Measurements from ENCODE around the gene IKBIP.
"Not testable (repeated sequence)": the region's sequence is repeated elsewhere in the genome, so short reads cannot be mapped to it uniquely, and the experiment has no call there.

The IKBIP gene

DNA sequence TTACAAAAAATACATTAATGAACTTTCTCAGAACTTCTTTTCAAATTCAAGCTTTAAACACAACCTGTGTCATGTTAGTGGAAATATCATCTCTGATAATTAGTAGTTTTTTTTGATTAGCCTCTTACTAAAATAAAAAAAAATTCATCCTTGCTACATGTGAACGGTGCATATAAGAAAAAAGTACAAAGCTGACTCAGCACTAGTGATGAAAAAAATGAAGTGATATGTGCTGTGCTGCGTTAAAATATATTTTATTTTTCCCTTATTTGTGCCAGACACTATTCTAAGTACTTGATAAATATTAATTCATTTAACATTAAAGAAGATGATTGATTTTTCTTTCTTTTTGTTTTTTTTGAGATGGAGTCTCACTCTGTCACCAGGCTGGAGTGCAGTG is 7.5 kb downstream of the IKBIP start:
- DNase-seq (ENCODE audit: low read depth in 1 of 2, low spot score in 1 of 2), result no peak

GRCh38 chr12:98635657-98636323 is 8.8 kb downstream of the IKBIP start:
- DNase-seq (ENCODE audit: low read depth in 1 of 2, low spot score in 1 of 2), result no peak

GRCh38 chr12:98618952-98619351 is 25.6 kb downstream of the IKBIP start:
- no peak for DNase-seq (ENCODE audit: low read depth in 1 of 2, low spot score in 1 of 2)

DNA sequence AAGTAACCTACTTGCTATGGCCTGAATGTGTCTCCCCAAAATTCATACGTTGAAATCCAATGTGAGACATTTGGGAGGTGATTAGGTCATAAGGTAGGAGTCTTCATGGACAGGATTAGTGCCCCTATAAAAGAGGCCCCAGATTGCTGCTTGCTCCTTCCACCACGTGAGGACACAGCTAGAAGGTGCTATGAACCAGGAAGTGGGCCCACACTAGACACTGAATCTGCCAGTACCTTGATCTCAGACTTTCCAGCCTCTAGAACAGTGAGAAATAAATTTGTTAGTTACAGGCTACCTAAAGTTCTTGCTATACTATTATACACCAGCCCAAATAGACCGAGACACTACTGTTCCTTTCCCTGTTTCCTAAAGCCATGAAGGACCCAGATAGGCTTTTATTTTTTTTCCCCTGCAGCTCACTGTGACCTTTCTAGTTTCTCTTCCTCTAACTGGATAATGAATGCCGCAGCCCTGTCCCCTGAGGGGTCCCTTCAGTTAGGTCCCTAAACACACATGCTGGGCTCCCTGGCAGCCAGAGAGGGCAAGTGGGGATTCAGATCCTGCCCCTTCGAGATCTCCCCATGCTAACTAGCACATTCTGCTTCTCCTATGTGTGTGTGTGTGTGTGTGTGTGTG is 31.8 kb downstream of the IKBIP start:
- DNase-seq (ENCODE audit: low read depth in 1 of 2, low spot score in 1 of 2), result no peak

- no peak for DNase-seq (ENCODE audit: low read depth in 1 of 2, low spot score in 1 of 2)
These were observed 34.0 kb downstream of the IKBIP start for GRCh38 chr12:98610596-98610995.

DNA sequence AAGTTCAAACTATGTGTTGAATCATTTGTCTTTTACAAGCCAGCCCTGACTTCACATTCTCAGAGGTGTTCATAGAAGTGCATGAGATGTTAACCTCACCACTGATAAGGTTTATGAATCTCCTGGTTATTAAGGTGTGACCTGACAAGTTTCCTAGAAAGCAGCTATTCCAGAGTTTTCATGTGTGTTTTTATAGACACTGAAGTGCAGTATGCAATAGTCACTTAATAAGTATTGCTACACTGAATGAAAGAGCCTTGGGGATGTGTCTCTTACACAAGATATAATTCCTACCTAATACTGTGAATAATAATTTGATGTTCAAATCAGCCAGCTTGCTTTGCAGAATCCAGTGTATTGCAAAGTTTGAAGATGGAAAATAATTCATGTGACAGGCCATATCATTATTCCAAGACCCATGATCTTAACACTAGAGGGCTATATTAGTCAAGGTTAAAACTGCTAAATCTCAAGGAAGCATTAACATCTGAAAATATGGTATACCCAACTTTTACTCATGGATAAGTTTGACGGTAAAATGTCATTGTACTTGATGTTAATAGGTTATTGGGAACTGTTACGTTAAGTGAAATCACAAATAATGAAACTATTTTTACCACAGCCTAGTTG is 38.1 kb downstream of the IKBIP start:
- DNase-seq (ENCODE audit: low read depth in 1 of 2, low spot score in 1 of 2), result no peak

GRCh38 chr12:98601924-98602323 is 42.7 kb downstream of the IKBIP start:
- DNase-seq (ENCODE audit: low read depth in 1 of 2, low spot score in 1 of 2), result no peak

DNA sequence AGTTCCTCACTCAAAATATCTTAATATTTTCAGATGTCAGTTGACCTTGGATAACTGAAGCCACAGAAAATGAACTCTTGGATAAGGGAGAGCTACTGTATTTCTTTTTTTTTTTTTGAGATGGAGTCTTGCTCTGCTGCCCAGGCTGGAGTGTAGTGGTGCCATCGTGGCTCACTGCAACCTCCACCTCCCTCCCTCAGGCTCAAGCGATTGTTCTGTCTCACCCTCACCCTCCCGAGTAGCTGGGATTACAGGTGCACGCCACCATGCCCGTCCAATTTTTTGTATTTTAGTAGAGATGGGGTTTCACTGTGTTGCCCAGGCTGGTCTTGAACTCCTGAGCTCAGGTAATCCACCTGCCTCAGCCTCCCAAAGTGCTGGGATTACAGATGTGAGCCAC is 47.3 kb downstream of the IKBIP start:
- DNase-seq (ENCODE audit: low read depth in 1 of 2, low spot score in 1 of 2), result not testable (repeated sequence)

DNA sequence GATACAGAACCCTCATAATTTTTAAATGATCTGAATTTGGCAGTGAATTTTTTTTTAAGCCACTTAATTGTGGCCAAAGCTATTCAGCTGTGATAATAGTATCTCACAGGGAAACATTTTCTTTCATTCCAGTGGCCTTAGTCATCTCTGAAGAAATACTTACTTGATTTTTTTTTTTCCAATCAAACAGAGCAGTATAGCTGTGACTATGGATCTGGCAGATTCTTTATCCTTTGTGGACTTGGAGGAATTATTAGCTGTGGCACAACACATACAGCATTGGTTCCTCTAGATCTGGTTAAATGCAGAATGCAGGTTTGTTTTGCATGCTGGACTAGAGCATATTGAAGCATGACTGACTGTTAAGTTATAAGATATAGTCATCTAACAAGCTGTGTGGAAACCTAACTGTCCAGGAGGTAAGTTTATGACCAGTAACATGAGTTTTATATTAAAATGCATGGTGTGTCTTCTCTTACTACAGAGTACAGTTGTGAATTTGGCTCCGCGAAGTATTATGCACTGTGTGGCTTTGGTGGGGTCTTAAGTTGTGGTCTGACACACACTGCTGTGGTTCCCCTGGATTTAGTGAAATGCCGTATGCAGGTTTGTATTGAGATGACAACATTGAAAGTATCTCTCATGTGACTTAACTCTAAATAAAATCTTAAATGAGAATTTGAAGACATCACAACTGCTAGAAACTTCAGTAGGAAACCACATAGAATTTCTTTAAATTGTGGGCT is 49.2 kb downstream of the IKBIP start:
- DNase-seq (ENCODE audit: low read depth in 1 of 2, low spot score in 1 of 2), result no peak

- peak in 1 of 2 donors; percentile 6 for DNase-seq (ENCODE audit: low read depth in 1 of 2, low spot score in 1 of 2)
These were observed 50.3 kb downstream of the IKBIP start for GRCh38 chr12:98594050-98594835.

- peak; percentile 88 to 92 for DNase-seq (ENCODE audit: low read depth in 1 of 2, low spot score in 1 of 2)
These were observed 51.1 kb downstream of the IKBIP start, which contains the start of gene SLC25A3 for GRCh38 chr12:98593351-98594049. Gene SLC25A3 (plus strand): TSS chr12:98593686. CDS start chr12:98593979, 293 bp downstream.

DNA sequence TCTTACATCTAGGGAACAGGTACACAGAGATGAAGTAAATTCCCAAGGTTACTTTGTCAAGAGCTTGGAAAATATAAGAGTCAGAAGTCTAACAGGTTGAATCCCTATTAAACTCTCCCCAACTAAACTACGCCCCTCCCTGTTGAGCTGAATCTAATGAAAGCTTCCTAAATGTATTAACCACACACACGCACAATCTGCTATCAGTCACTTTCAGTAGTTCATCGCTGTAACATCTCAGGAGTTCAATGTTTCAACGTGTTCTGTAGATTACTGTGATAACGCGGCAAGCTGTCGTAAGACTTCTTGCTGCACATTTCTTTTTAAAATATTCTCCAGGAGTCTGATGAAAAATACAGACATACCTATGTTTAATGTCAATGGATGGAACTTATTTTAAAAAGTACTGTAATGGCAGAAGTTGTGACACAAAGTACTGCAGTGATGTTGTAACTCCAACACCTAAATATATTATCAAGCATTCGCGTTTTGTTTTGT is 51.7 kb downstream of the IKBIP start:
- no peak for DNase-seq (ENCODE audit: low read depth in 1 of 2, low spot score in 1 of 2)

GRCh38 chr12:98591209-98591608 is 53.4 kb downstream of the IKBIP start:
- DNase-seq (ENCODE audit: low read depth in 1 of 2, low spot score in 1 of 2), result no peak

DNA sequence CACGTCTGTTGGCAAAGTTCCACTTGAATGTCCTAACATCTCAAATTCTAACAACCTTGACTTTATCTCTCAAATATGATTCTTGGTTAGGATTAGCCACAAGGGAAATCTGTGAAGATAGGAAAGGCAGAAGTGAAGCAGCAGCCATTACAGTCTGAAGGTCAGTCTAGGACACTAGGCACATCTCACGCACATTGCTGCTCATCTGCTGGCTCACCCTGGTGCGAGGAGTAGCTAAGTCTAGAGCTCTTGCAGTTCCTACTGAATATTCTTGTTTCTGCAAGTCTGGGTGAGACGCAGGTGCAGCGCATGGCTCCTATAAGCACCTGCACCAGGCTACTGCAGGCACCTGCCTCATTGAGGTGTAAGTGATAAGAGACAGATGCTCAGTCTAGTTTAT is 57.5 kb downstream of the IKBIP start:
- DNase-seq (ENCODE audit: low read depth in 1 of 2, low spot score in 1 of 2), result no peak

DNA sequence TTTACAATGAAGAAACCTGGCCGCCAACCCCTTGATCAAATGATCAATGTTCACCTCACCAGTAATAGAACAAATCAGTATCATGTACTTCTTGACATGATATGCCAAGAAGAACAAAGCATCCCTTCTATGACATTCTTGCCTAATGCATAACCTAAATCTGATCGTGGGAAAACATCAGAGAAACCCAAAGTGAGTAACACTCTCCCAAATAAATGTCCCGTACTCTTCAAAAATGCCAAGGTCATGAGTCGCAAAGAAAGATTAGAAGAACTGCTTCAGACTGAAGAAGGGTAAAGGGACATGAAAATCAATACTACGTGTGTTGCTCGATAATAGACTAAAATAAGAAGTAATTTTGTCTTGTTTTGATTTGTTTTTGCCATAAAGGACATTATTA is 62.5 kb downstream of the IKBIP start:
- DNase-seq (ENCODE audit: low read depth in 1 of 2, low spot score in 1 of 2), result no peak

DNA sequence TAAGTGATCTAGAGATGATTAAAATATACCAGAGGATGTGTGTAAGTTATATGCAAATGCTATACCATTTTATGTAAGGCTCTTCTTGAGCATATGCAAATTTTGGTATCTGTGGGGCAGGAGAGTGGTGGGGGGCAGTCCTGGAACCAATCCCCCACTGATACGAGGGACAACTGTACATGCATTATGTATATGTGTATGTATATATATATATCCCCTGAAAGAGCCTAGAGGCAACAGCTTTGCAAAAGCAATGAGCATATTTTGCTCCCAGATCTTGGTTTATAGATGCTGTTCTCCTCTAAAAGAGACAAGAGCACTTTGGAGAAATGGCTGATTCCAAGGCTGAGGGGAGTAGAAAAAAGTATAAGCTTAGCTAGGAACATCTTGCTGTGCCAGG is 63.5 kb downstream of the IKBIP start:
- DNase-seq (ENCODE audit: low read depth in 1 of 2, low spot score in 1 of 2), result no peak

DNA sequence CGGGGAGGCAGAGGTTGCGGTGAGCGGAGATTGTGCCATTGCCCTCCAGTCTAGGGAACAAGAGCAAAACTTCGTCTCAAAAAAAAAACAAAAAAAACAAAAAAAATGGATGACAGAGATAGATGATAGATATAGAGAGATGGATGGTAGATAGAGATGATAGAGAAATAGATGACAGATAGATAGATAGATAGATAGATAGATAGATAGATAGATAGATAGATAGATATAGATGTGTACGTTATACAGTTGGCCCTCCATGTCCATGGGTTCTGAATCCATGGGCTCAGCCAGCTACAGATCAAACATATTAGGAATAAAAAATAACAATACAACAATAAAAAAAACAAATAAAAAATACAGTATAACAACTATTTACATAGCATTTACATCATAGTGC is 63.9 kb downstream of the IKBIP start:
- no peak for DNase-seq (ENCODE audit: low read depth in 1 of 2, low spot score in 1 of 2)

- DNase-seq (ENCODE audit: low read depth in 1 of 2, low spot score in 1 of 2), result no peak
These were observed 64.8 kb downstream of the IKBIP start for GRCh38 chr12:98579835-98580234.

GRCh38 chr12:98579347-98579746 is 65.2 kb downstream of the IKBIP start:
- no peak for DNase-seq (ENCODE audit: low read depth in 1 of 2, low spot score in 1 of 2)

DNA sequence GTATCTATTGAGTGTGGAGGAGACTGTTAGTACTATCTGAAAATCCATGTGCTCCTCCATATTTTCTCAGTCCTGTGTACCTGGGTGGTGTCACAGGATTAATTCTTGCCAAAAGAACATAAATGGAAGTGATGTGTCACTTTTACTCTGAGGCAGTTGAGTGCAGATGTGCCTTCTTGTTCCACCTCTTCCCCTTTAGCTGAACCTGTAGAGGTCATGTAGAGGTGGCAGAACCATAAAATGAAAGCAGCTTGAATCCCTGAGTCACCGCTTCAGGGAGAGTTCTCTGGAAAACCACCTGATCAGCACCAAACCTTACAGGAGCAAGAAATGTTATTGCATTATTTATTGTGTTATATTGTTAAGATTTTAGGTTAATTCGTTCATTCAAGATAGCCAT is 65.8 kb downstream of the IKBIP start:
- no peak for DNase-seq (ENCODE audit: low read depth in 1 of 2, low spot score in 1 of 2)
